H1 (cell line): ENCODE results near the gene FRMD4B.

Source experiments
- EP300 ChIP-seq, 2 experiments: IDR thresholded peaks; 1 replicate in 1 of 2; 2 replicates in 1 of 2; pipeline ENCODE4 v1.6.1; 2011 to 2012; ENCODE audit warnings: low read depth in 2 of 2, low read length in 2 of 2, mild to moderate bottlenecking in 2 of 2, borderline replicate concordance in 1 of 2, inconsistent platforms in 1 of 2, moderate library complexity in 1 of 2
- RAD21 ChIP-seq, 2 experiments: IDR thresholded peaks in 1 of 2; conservative IDR thresholded peaks in 1 of 2; 2 replicates each; pipeline ENCODE4 v1.6.1; 2011; ENCODE audit warnings: low read depth in 2 of 2, low read length in 2 of 2, improper control_type of control experiment in 1 of 2, inconsistent platforms in 1 of 2, mild to moderate bottlenecking in 1 of 2, moderate library complexity in 1 of 2
- ZNF274 ChIP-seq: IDR thresholded peaks from 2 replicates; pipeline ENCODE4 v1.7.0; 2012; ENCODE audit warnings: low read length, borderline replicate concordance; ENCODE audit errors: extremely low read depth

- no peak for TF ChIP-seq ZNF274
- TF ChIP-seq EP300 (IDR thresholded peaks at IDR 0.05; ENCODE audit: borderline replicate concordance in 1 of 2, low read depth in 2 of 2, low read length in 2 of 2): no peak
- TF ChIP-seq RAD21 (IDR thresholded peaks at IDR 0.05 in 1 of 2, conservative IDR thresholded peaks at IDR 0.05 in 1 of 2; ENCODE audit: low read depth in 2 of 2, low read length in 2 of 2): no peak
Measured at GRCh38 chr3:69214241-69214640, 171.6 kb downstream of the FRMD4B start.
